Thoracic aorta (tissue), 2 donors: ENCODE data around the gene SOCS2. TPM values are rescaled to one million over a fixed set of nuclear protein-coding genes. Genes with fewer than 3 reads are reported as not detected.

Source experiments
- ATAC-seq: fragments of 150-250 bp; one replicate; pipeline ENCODE4 v1.8.0; 2017; ENCODE audit warnings: low read depth; ENCODE audit not compliant: insufficient number of reproducible peaks, low FRiP score
- DNase-seq: peaks from one replicate; pipeline ENCODE4 v3.0.0-alpha.2; 2020; ENCODE audit warnings: low spot score
- H3K27ac ChIP-seq, 2 donors: fragments of 200-600 bp; sonication (generic); 1 replicate in 1 of 2; 2 replicates in 1 of 2; pipeline ENCODE4 v1.5.1; 2016; ENCODE audit warnings: mild to moderate bottlenecking in 2 of 2, moderate library complexity in 2 of 2
- H3K27me3 ChIP-seq: fragments of 200-600 bp; sonication (generic); replicated peaks from 2 replicates; pipeline ENCODE4 v1.6.0; 2016; ENCODE audit warnings: mild to moderate bottlenecking; ENCODE audit not compliant: insufficient read depth
- H3K36me3 ChIP-seq: fragments of 200-600 bp; sonication (generic); one replicate; pipeline ENCODE4 v1.5.1; 2016
- H3K4me1 ChIP-seq, 2 donors: fragments of 200-600 bp; sonication (generic); 1 replicate in 1 of 2; 2 replicates in 1 of 2; pipeline versions ENCODE4 v1.5.1 to v1.6.0; 2016; ENCODE audit warnings: low read depth in 2 of 2, mild to moderate bottlenecking in 1 of 2; ENCODE audit not compliant: control insufficient read depth in 1 of 2
- H3K4me3 ChIP-seq: fragments of 200-600 bp; sonication (generic); 2 replicates; pipeline ENCODE4 v1.5.1; 2016; ENCODE audit warnings: mild to moderate bottlenecking
- H3K9me3 ChIP-seq: fragments of 200-600 bp; sonication (generic); 2 replicates; pipeline ENCODE4 v1.5.1; 2016
- total RNA-seq, 2 donors: library from RNA; depleted of rRNA; stranded (reverse); fragments of >200 nt; gene quantifications; one replicate each; pipeline versions ENCODE4 v1.1.0 to v1.2.3, GENCODE V29; 2016
- TF ChIP-seq, protein P1 (sequence below): fragments of 200-600 bp; sonication (generic); IDR thresholded peaks from one replicate; pipeline ENCODE4 v1.5.1; 2019; ENCODE audit warnings: antibody characterized with exemption

SOCS2 gene
- total RNA-seq, 2 donors from 2014 or later, result 51.4 to 56.3 TPM

DNA sequence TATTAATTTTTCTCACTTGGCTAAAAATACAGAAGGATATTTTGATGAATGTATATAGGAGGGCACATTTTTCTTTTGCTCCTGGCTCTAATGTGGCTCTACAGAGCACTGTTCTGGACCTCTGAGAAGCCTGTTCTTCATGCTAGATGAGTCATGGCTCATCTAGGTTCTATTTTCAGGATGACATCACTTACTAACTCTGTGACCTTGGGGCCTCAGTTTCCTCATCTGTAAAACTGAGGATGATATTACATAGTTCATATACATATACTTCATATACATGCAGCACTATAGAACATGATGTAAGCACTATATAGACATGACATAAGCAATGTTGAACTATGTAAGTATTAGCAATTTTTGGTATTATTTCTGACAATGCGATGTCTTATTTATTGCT, 35.8 kb downstream of the SOCS2 start:
- ATAC-seq (no peak), DNase-seq (no peak)
- Histone ChIP-seq H3K4me1 (peaks cover under 1 to 7% of the 10 kb centered on the region in 2 donors), H3K27ac (no peak overlapping the region), H3K4me3 (no peak overlapping the region), H3K36me3 (no peaks in the 10 kb centered on the region), H3K27me3 (no peaks in the 10 kb centered on the region), H3K9me3 (no peaks in the 10 kb centered on the region)
- TF ChIP-seq, protein P1, sequence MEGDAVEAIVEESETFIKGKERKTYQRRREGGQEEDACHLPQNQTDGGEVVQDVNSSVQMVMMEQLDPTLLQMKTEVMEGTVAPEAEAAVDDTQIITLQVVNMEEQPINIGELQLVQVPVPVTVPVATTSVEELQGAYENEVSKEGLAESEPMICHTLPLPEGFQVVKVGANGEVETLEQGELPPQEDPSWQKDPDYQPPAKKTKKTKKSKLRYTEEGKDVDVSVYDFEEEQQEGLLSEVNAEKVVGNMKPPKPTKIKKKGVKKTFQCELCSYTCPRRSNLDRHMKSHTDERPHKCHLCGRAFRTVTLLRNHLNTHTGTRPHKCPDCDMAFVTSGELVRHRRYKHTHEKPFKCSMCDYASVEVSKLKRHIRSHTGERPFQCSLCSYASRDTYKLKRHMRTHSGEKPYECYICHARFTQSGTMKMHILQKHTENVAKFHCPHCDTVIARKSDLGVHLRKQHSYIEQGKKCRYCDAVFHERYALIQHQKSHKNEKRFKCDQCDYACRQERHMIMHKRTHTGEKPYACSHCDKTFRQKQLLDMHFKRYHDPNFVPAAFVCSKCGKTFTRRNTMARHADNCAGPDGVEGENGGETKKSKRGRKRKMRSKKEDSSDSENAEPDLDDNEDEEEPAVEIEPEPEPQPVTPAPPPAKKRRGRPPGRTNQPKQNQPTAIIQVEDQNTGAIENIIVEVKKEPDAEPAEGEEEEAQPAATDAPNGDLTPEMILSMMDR, result no peak

DNA sequence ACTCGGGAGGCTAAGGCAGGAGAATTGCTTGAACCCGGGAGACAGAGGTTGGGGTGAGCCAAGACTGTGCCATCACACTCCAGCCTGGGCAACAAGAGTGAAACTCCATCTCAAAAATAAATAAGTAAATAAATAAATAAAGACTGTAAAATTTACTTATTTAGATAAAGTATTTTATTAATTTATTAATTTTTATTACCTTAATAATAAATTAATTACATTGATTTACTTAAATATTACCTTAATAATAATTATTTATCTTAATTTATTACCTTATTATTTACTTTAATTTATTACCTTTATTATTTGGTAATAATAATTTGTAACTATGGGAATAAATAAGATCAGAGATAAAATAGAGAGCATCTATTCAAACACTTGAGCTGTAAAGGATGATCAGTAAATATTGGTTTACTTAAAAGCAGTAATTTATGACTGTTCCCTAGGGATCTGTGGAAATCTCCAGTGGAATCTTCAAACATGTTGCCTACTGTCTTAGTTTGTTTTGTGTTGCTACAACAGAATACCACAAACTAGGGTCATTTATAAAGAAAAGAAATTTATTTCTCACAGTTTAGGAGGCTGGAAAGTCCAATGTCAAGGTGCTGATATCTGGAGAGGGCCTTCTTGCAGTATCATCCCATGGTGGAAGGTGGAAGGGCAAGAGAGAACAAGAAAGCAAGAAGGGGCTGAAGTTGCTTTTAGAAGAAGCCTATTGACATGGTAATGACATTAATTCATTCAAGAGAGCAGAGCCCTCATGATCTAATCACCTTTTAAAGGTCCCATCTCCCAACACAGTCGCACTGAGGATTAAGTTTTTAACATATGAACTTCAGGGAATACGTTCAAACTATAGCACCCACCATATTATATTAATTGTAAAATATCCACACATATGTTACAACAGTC, 37.1 kb downstream of the SOCS2 start:
- no peaks in the 10 kb centered on the region for H3K4me1 ChIP-seq
- TF ChIP-seq, protein P1, result no peak
- H3K27ac ChIP-seq, result no peak overlapping the region
- ATAC-seq, result no peak
- no peaks in the 10 kb centered on the region for H3K36me3 ChIP-seq
- H3K9me3 ChIP-seq, result no peaks in the 10 kb centered on the region
- no peak for DNase-seq
- H3K4me3 ChIP-seq, result no peak overlapping the region
- H3K27me3 ChIP-seq, result no peaks in the 10 kb centered on the region

DNA sequence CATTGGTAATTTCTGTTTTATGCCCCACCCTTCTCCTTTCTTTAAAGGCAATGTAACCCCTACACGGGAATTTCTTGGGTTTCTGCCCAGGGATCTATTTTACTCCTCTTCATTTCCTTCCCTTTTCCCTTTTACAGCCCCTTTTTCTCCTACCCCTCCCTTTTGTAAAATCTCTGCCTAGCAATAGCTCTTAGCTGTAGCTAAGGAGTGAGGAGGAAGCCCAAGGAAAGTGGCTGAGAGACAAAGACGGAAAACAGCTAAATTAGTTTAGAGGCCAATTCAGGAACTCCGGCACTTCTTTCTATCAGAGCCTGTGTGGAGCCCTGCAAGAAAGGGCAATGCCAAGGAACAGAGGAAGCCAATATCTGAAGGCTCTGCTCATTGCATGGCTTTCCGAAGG, 40.3 kb downstream of the SOCS2 start:
- H3K27ac ChIP-seq, result no peak overlapping the region
- DNase-seq (no peak), ATAC-seq (no peak)
- H3K9me3 ChIP-seq, result no peaks in the 10 kb centered on the region
- H3K36me3 ChIP-seq, result no peaks in the 10 kb centered on the region
- H3K4me3 ChIP-seq, result no peak overlapping the region
- H3K27me3 ChIP-seq, result no peaks in the 10 kb centered on the region
- no peaks in the 10 kb centered on the region for H3K4me1 ChIP-seq
- TF ChIP-seq, protein P1, result no peak

DNA sequence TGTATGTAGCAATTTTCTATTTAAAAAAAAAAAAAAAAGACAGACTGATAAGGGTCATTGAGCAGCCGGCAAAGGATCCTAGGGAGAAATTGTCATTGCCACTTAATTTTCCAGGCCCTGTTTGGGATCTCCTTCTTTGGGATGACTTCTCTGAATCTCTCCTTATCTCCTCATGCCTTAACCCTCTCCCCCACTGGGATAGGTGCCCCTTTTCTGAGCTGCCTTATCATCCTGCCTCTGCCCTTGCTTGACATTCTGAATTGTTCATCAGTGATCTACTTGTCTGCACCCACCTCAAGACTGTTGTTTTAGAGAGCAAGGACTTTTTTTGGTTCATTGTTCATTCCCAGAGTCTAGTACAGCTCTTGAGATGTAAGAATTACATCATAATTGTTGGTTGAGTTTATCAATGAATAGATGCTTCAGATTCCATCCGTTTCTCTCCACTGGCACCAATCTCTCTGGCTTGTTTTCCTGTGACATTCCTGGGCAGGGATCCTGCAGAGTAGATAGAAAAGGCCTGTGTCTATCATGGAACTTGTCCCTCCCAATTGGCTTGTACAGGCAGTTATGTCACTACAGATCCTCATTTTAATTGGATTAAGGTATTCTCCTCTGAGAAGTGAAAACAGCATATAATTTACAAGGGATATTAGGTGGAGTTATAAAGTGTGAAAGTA, 42.6 kb downstream of the SOCS2 start:
- Histone ChIP-seq H3K9me3 (no peaks in the 10 kb centered on the region), H3K4me1 (no peaks in the 10 kb centered on the region), H3K36me3 (no peaks in the 10 kb centered on the region), H3K4me3 (no peak overlapping the region), H3K27ac (no peak overlapping the region), H3K27me3 (no peaks in the 10 kb centered on the region)
- ATAC-seq, result no peak
- TF ChIP-seq, protein P1, result no peak
- DNase-seq, result no peak

DNA sequence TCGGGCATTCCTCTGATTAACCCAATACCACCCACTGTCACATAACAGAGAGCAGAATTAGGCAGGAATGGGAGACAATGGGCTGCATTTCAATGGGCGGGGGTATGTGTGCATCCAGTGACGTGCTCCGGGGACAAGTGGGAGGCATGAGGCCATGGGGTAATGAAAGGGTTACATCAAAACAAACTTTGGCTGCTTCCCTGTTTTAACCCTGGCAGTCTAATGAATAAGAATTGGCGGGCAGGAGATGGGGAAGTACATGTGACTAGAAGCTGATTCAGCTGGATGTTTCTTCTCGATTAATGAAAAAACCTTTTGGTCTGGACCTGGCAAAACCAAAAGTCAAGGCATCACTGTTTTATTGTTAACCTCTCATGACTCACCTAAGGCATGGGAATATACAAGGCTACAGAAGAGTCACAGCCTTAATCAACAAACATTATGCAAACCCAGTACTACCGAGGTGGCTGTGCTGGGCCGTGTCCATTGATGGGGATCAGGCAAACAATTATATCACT, 44.2 kb downstream of the SOCS2 start:
- TF ChIP-seq, protein P1, result no peak
- Histone ChIP-seq H3K27me3 (no peaks in the 10 kb centered on the region), H3K4me1 (peaks cover 2 to 5% of the 10 kb centered on the region in 2 donors), H3K27ac (no peak overlapping the region), H3K9me3 (no peaks in the 10 kb centered on the region), H3K36me3 (no peaks in the 10 kb centered on the region), H3K4me3 (no peak overlapping the region)
- no peak for DNase-seq
- ATAC-seq, result no peak
